Measurements from ENCODE around the gene SLX4.

The SLX4 gene

GRCh38 chr16:3569851-3570250, 41.6 kb downstream of the SLX4 start:
- Histone ChIP-seq H2BK5ac (ENCODE audit: low read length) (no peak overlapping the region), H3K4me3 (ENCODE audit: low read length in 2 of 2) (no peak overlapping the region), H3K4me1 (ENCODE audit: control insufficient read depth in 2 of 2, insufficient read depth in 1 of 2, low read depth in 1 of 2, low read length in 2 of 2) (peaks cover 0 to 2% of the 10 kb centered on the region in 2 donors), H2BK120ac (ENCODE audit: low read depth, low read length) (no peak overlapping the region), H2BK15ac (ENCODE audit: low read length) (no peak overlapping the region), H3K27me3 (ENCODE audit: control insufficient read depth in 3 of 3, insufficient read depth in 3 of 3, low read depth in 1 of 3, low read length in 3 of 3) (no peaks in the 10 kb centered on the region), H2AFZ (ENCODE audit: low read length) (no peak overlapping the region), H3K4me2 (ENCODE audit: insufficient read depth, low read length, poor library complexity, severe bottlenecking) (no peak overlapping the region), H2AK5ac (ENCODE audit: low read depth, low read length) (no peak overlapping the region), H3K9ac (ENCODE audit: low read depth, low read length, poor library complexity) (no peak overlapping the region), H3K9me3 (replicated peaks in 1 of 2; ENCODE audit: control insufficient read depth in 2 of 2, insufficient read depth in 1 of 2, low read depth in 1 of 2, low read length in 2 of 2) (peaks cover 6 to 7% of the 10 kb centered on the region in 2 donors), H3K23ac (ENCODE audit: low read depth, low read length, poor library complexity) (no peak overlapping the region), H3K18ac (ENCODE audit: low read length) (no peak overlapping the region), H4K8ac (ENCODE audit: low read depth, low read length) (no peak overlapping the region), H3K4ac (ENCODE audit: low read length) (no peak overlapping the region), H3K14ac (ENCODE audit: low read length) (no peak overlapping the region), H3K79me1 (ENCODE audit: low read depth, low read length) (peaks cover 2% of the 10 kb centered on the region), H2BK12ac (ENCODE audit: low read length) (no peak overlapping the region), H3K36me3 (replicated peaks in 1 of 2; ENCODE audit: control insufficient read depth in 2 of 2, insufficient read depth in 2 of 2, low read length in 2 of 2) (peaks cover 0 to 1% of the 10 kb centered on the region in 2 donors), H4K91ac (ENCODE audit: low read depth, low read length, poor library complexity) (no peak overlapping the region), H3K27ac (replicated peaks; ENCODE audit: low read length) (no peak overlapping the region)
- no CpG with 5 or more reads among the region's 2 CpGs for WGBS, 2 donors (ENCODE audit: extremely low coverage in 2 of 2, insufficient read length in 2 of 2, insufficient replicate concordance in 1 of 2)
- no peak for DNase-seq (ENCODE audit: low spot score)

- H3K4me3 ChIP-seq (ENCODE audit: low read length in 2 of 2) = no peak overlapping the region
- H3K9ac ChIP-seq (ENCODE audit: low read depth, low read length, poor library complexity) = no peak overlapping the region
- H2AK5ac ChIP-seq (ENCODE audit: low read depth, low read length) = no peak overlapping the region
- H3K79me1 ChIP-seq (ENCODE audit: low read depth, low read length) = no peaks in the 10 kb centered on the region
- no peaks in the 10 kb centered on the region for H3K27me3 ChIP-seq (ENCODE audit: control insufficient read depth in 3 of 3, insufficient read depth in 3 of 3, low read depth in 1 of 3, low read length in 3 of 3)
- no peak overlapping the region for H3K23ac ChIP-seq (ENCODE audit: low read depth, low read length, poor library complexity)
- H3K14ac ChIP-seq (ENCODE audit: low read length) = no peak overlapping the region
- no peak overlapping the region for H3K4me2 ChIP-seq (ENCODE audit: insufficient read depth, low read length, poor library complexity, severe bottlenecking)
- no peak overlapping the region for H2BK15ac ChIP-seq (ENCODE audit: low read length)
- H3K18ac ChIP-seq (ENCODE audit: low read length) = peak overlapping the region; percentile 28
- H3K4ac ChIP-seq (ENCODE audit: low read length) = no peak overlapping the region
- no peak overlapping the region for H4K8ac ChIP-seq (ENCODE audit: low read depth, low read length)
- H3K9me3 ChIP-seq (replicated peaks in 1 of 2; ENCODE audit: control insufficient read depth in 2 of 2, insufficient read depth in 1 of 2, low read depth in 1 of 2, low read length in 2 of 2) = peaks cover 5 to 6% of the 10 kb centered on the region in 2 donors
- no peak overlapping the region for H2BK12ac ChIP-seq (ENCODE audit: low read length)
- peaks cover 0 to 1% of the 10 kb centered on the region in 2 donors for H3K36me3 ChIP-seq (replicated peaks in 1 of 2; ENCODE audit: control insufficient read depth in 2 of 2, insufficient read depth in 2 of 2, low read length in 2 of 2)
- peaks cover 0 to 2% of the 10 kb centered on the region in 2 donors for H3K4me1 ChIP-seq (ENCODE audit: control insufficient read depth in 2 of 2, insufficient read depth in 1 of 2, low read depth in 1 of 2, low read length in 2 of 2)
- no peak for DNase-seq (ENCODE audit: low spot score)
- no peak overlapping the region for H2AFZ ChIP-seq (ENCODE audit: low read length)
- H2BK120ac ChIP-seq (ENCODE audit: low read depth, low read length) = no peak overlapping the region
- H2BK5ac ChIP-seq (ENCODE audit: low read length) = no peak overlapping the region
- H4K91ac ChIP-seq (ENCODE audit: low read depth, low read length, poor library complexity) = no peak overlapping the region
- WGBS, 2 donors (ENCODE audit: extremely low coverage in 2 of 2, insufficient read length in 2 of 2, insufficient replicate concordance in 1 of 2) = no CpG with 5 or more reads among the region's 8 CpGs
- H3K27ac ChIP-seq (replicated peaks; ENCODE audit: low read length) = no peak overlapping the region
These were observed 44.4 kb downstream of the SLX4 start for GRCh38 chr16:3566990-3567389.

- Histone ChIP-seq H3K79me1 (ENCODE audit: low read depth, low read length) (no peaks in the 10 kb centered on the region), H3K14ac (ENCODE audit: low read length) (no peak overlapping the region), H3K4ac (ENCODE audit: low read length) (no peak overlapping the region), H3K23ac (ENCODE audit: low read depth, low read length, poor library complexity) (peak overlapping the region; percentile 55), H3K9ac (ENCODE audit: low read depth, low read length, poor library complexity) (no peak overlapping the region), H3K27ac (replicated peaks; ENCODE audit: low read length) (no peak overlapping the region), H3K36me3 (replicated peaks in 1 of 2; ENCODE audit: control insufficient read depth in 2 of 2, insufficient read depth in 2 of 2, low read length in 2 of 2) (no peaks in the 10 kb centered on the region), H2BK15ac (ENCODE audit: low read length) (no peak overlapping the region), H3K4me3 (ENCODE audit: low read length in 2 of 2) (no peak overlapping the region), H2BK120ac (ENCODE audit: low read depth, low read length) (no peak overlapping the region), H3K4me1 (ENCODE audit: control insufficient read depth in 2 of 2, insufficient read depth in 1 of 2, low read depth in 1 of 2, low read length in 2 of 2) (peaks cover 0 to 2% of the 10 kb centered on the region in 2 donors), H2AK5ac (ENCODE audit: low read depth, low read length) (peak overlapping the region; percentile 70), H3K27me3 (ENCODE audit: control insufficient read depth in 3 of 3, insufficient read depth in 3 of 3, low read depth in 1 of 3, low read length in 3 of 3) (no peaks in the 10 kb centered on the region), H3K4me2 (ENCODE audit: insufficient read depth, low read length, poor library complexity, severe bottlenecking) (no peak overlapping the region), H2BK5ac (ENCODE audit: low read length) (no peak overlapping the region), H4K91ac (ENCODE audit: low read depth, low read length, poor library complexity) (no peak overlapping the region), H2BK12ac (ENCODE audit: low read length) (no peak overlapping the region), H3K9me3 (replicated peaks in 1 of 2; ENCODE audit: control insufficient read depth in 2 of 2, insufficient read depth in 1 of 2, low read depth in 1 of 2, low read length in 2 of 2) (no peaks in the 10 kb centered on the region), H2AFZ (ENCODE audit: low read length) (peak overlapping the region; percentile 22), H3K18ac (ENCODE audit: low read length) (peak overlapping the region; percentile 80), H4K8ac (ENCODE audit: low read depth, low read length) (no peak overlapping the region)
- DNase-seq (ENCODE audit: low spot score) = no peak
- no CpG with 5 or more reads among the region's 9 CpGs for WGBS, 2 donors (ENCODE audit: extremely low coverage in 2 of 2, insufficient read length in 2 of 2, insufficient replicate concordance in 1 of 2)
These were observed 46.6 kb downstream of the SLX4 start for GRCh38 chr16:3564889-3565141.

- no peak overlapping the region for H3K9ac ChIP-seq (ENCODE audit: low read depth, low read length, poor library complexity)
- H3K4me2 ChIP-seq (ENCODE audit: insufficient read depth, low read length, poor library complexity, severe bottlenecking) = no peak overlapping the region
- no peaks in the 10 kb centered on the region for H3K79me1 ChIP-seq (ENCODE audit: low read depth, low read length)
- H3K18ac ChIP-seq (ENCODE audit: low read length) = peak overlapping the region; percentile 80
- H3K14ac ChIP-seq (ENCODE audit: low read length) = peak overlapping the region; percentile 82
- no peaks in the 10 kb centered on the region for H3K36me3 ChIP-seq (replicated peaks in 1 of 2; ENCODE audit: control insufficient read depth in 2 of 2, insufficient read depth in 2 of 2, low read length in 2 of 2)
- peak overlapping the region; percentile 92 for H4K91ac ChIP-seq (ENCODE audit: low read depth, low read length, poor library complexity)
- H2BK5ac ChIP-seq (ENCODE audit: low read length) = no peak overlapping the region
- no peak for DNase-seq (ENCODE audit: low spot score)
- no peak overlapping the region for H3K4me3 ChIP-seq (ENCODE audit: low read length in 2 of 2)
- H4K8ac ChIP-seq (ENCODE audit: low read depth, low read length) = no peak overlapping the region
- H2AK5ac ChIP-seq (ENCODE audit: low read depth, low read length) = peak overlapping the region; percentile 70
- H2BK120ac ChIP-seq (ENCODE audit: low read depth, low read length) = no peak overlapping the region
- no peak overlapping the region for H3K4ac ChIP-seq (ENCODE audit: low read length)
- no peak overlapping the region for H2BK12ac ChIP-seq (ENCODE audit: low read length)
- H2AFZ ChIP-seq (ENCODE audit: low read length) = no peak overlapping the region
- H2BK15ac ChIP-seq (ENCODE audit: low read length) = no peak overlapping the region
- H3K27me3 ChIP-seq (ENCODE audit: control insufficient read depth in 3 of 3, insufficient read depth in 3 of 3, low read depth in 1 of 3, low read length in 3 of 3) = no peaks in the 10 kb centered on the region
- no CpG with 5 or more reads among the region's 43 CpGs for WGBS, 2 donors (ENCODE audit: extremely low coverage in 2 of 2, insufficient read length in 2 of 2, insufficient replicate concordance in 1 of 2)
- peak overlapping the region; percentile 55 for H3K23ac ChIP-seq (ENCODE audit: low read depth, low read length, poor library complexity)
- no peaks in the 10 kb centered on the region for H3K9me3 ChIP-seq (replicated peaks in 1 of 2; ENCODE audit: control insufficient read depth in 2 of 2, insufficient read depth in 1 of 2, low read depth in 1 of 2, low read length in 2 of 2)
- peaks cover 0 to 2% of the 10 kb centered on the region in 2 donors for H3K4me1 ChIP-seq (ENCODE audit: control insufficient read depth in 2 of 2, insufficient read depth in 1 of 2, low read depth in 1 of 2, low read length in 2 of 2)
- H3K27ac ChIP-seq (replicated peaks; ENCODE audit: low read length) = no peak overlapping the region
These were observed 47.1 kb downstream of the SLX4 start for GRCh38 chr16:3564130-3564888.
